ENCODE results near the gene SPATA9. TPM values are rescaled to one million over a fixed set of nuclear protein-coding genes. Genes with fewer than 3 reads are reported as not detected.
A peak's percentile ranks its signal among the peaks of the same experiment; 100 is the strongest.

Gene SPATA9
- total RNA-seq, 2 donors from 2014 or later: not detected

- intact Hi-C loops (cut with DNase I): no loop called here
- Histone ChIP-seq H3K4me3 (no peak overlapping the region), H3K9me3 (no peaks in the 10 kb centered on the region), H3K27me3 (no peaks in the 10 kb centered on the region), H3K4me1 (peaks cover 46% of the 10 kb centered on the region), H3K27ac (peak overlapping the region; percentile 66 to 85 (median 76)), H3K36me3 (replicated peaks in 1 of 2; ENCODE audit: insufficient read depth in 1 of 2, low read depth in 2 of 2) (no peaks in the 10 kb centered on the region)
- peak in 3 of 4 donors; percentile 60 to 74 (median 62) for DNase-seq
- TF ChIP-seq CTCF (IDR thresholded peaks at IDR 0.05) (no peak), POLR2A (IDR thresholded peaks at IDR 0.05) (peak in 2 of 3 donors; percentile 16 to 31)
- 19 to 23% methylated on average over 3 of the region's 3 CpGs for WGBS, 2 donors
- ATAC-seq: peak; percentile 96
Observed at GRCh38 chr5:95720094-95720786, 37.4 kb upstream of the SPATA9 start.

GRCh38 chr5:95718738-95719137 lies 35.9 kb upstream of the SPATA9 start:
- intact Hi-C loops (cut with DNase I): no loop called here
- peak overlapping the region in 2 of 4 donors; percentile 66 to 85 for H3K27ac ChIP-seq
- DNase-seq (no peak), ATAC-seq (no peak)
- H3K4me3 ChIP-seq: no peak overlapping the region
- TF ChIP-seq CTCF (IDR thresholded peaks at IDR 0.05) (no peak), POLR2A (IDR thresholded peaks at IDR 0.05) (no peak)
- 89 to 92% methylated on average over 2 of the region's 2 CpGs for WGBS, 2 donors
- H3K36me3 ChIP-seq (replicated peaks in 1 of 2; ENCODE audit: insufficient read depth in 1 of 2, low read depth in 2 of 2): no peaks in the 10 kb centered on the region
- peaks cover 47% of the 10 kb centered on the region for H3K4me1 ChIP-seq
- no peaks in the 10 kb centered on the region for H3K27me3 ChIP-seq
- H3K9me3 ChIP-seq: no peaks in the 10 kb centered on the region

GRCh38 chr5:95718203-95718602 lies 35.4 kb upstream of the SPATA9 start:
- 25 to 39% methylated on average over 2 of the region's 2 CpGs for WGBS, 2 donors
- peaks cover 42% of the 10 kb centered on the region for H3K4me1 ChIP-seq

GRCh38 chr5:95717439-95717838 lies 34.6 kb upstream of the SPATA9 start:
- Histone ChIP-seq H3K4me3 (no peak overlapping the region), H3K27ac (no peak overlapping the region), H3K4me1 (peaks cover 35% of the 10 kb centered on the region), H3K27me3 (no peaks in the 10 kb centered on the region), H3K9me3 (no peaks in the 10 kb centered on the region), H3K36me3 (replicated peaks in 1 of 2; ENCODE audit: insufficient read depth in 1 of 2, low read depth in 2 of 2) (no peaks in the 10 kb centered on the region)
- WGBS, 2 donors: 87 to 93% methylated on average over 2 of the region's 2 CpGs
- DNase-seq (no peak), ATAC-seq (no peak)
- intact Hi-C loops (cut with DNase I): no loop called here
- TF ChIP-seq POLR2A (IDR thresholded peaks at IDR 0.05) (no peak), CTCF (IDR thresholded peaks at IDR 0.05) (no peak)

More at GRCh38 chr5:95718203-95718602, 35.4 kb upstream of the SPATA9 start:
- intact Hi-C loops (cut with DNase I): no loop called here
- ATAC-seq (no peak), DNase-seq (no peak)
- Histone ChIP-seq H3K4me3 (no peak overlapping the region), H3K9me3 (no peaks in the 10 kb centered on the region), H3K36me3 (replicated peaks in 1 of 2; ENCODE audit: insufficient read depth in 1 of 2, low read depth in 2 of 2) (no peaks in the 10 kb centered on the region), H3K27me3 (no peaks in the 10 kb centered on the region), H3K27ac (no peak overlapping the region)
- no peak for TF ChIP-seq CTCF (IDR thresholded peaks at IDR 0.05)
- TF ChIP-seq POLR2A (IDR thresholded peaks at IDR 0.05): no peak

All from body of pancreas (tissue), 4 donors.